Epithelial cell of esophagus (primary cell): ENCODE data around the gene GPR162.

Experiments used
- DNase-seq: peaks from one replicate; pipeline ENCODE4 v3.0.0; 2010; ENCODE audit warnings: low read depth
- H3K4me3 ChIP-seq: 2 replicates; pipeline ENCODE4 v1.5.1; 2011; ENCODE audit warnings: mild to moderate bottlenecking, low read length, control low read depth
- TF ChIP-seq, protein P1 (sequence below): IDR thresholded peaks from 2 replicates; pipeline ENCODE4 v1.5.1; 2011; ENCODE audit warnings: low read depth, mild to moderate bottlenecking, low read length, control low read depth, inconsistent platforms; ENCODE audit not compliant: insufficient read depth; ENCODE audit errors: missing control alignments

The GPR162 gene

DNA sequence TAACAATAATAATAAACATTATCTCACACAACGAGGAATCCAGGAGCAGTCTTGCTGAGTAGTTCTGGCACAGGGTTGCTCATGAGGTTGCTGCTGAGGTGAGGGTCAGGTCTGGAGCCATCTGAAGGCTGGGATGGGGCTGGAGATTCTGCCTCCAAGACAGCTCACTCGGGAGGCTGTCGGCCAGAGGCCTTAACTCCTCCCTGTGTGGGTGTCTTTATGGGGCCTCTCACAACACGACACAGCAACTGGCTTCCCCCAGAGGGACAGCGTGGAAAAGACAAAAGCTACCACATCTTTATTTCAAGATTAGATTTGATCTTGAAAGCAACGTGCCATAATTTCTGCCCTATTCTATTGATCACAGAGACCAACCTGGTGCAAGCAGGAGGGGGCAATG is 39.5 kb upstream of the GPR162 start:
- no peak for DNase-seq
- H3K4me3 ChIP-seq = no peak overlapping the region
- TF ChIP-seq, protein P1, sequence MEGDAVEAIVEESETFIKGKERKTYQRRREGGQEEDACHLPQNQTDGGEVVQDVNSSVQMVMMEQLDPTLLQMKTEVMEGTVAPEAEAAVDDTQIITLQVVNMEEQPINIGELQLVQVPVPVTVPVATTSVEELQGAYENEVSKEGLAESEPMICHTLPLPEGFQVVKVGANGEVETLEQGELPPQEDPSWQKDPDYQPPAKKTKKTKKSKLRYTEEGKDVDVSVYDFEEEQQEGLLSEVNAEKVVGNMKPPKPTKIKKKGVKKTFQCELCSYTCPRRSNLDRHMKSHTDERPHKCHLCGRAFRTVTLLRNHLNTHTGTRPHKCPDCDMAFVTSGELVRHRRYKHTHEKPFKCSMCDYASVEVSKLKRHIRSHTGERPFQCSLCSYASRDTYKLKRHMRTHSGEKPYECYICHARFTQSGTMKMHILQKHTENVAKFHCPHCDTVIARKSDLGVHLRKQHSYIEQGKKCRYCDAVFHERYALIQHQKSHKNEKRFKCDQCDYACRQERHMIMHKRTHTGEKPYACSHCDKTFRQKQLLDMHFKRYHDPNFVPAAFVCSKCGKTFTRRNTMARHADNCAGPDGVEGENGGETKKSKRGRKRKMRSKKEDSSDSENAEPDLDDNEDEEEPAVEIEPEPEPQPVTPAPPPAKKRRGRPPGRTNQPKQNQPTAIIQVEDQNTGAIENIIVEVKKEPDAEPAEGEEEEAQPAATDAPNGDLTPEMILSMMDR = no peak

DNA sequence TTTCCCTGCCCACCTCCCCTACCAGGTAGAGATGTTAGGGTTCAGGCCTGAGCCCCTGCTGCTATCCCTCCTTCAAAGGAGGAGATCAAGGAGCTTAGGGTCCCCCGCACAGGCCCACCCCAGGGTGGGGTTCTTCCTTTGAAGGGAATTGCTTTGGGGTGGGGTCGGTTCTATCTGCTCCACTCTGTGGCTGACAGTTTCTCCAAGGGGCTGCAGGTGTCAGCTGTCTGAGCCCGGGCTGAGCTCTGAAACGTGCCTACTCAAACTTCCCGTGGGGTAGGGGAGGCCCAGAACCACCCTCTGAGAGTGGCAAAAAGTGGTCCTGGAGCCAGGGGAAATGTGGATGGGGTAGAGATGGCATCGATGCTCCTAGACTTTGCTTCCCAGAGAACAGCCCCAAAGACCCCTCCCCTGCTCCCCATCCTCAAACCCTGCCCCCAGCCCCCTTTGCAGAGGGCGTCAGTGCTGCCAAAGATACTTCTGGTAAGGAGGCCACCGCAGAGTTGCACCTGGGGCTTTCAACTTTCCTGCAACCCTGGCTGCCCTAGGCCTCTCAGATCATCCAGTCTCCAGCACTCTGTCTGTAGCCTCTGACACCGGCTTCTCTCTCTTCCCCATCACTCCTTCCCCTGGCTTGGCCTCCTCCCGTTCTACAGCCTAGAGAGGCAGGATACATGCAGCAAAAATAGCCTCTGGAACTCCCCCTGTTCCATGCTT is 38.6 kb upstream of the GPR162 start:
- DNase-seq = no peak
- no peak overlapping the region for H3K4me3 ChIP-seq
- TF ChIP-seq, protein P1 = no peak

DNA sequence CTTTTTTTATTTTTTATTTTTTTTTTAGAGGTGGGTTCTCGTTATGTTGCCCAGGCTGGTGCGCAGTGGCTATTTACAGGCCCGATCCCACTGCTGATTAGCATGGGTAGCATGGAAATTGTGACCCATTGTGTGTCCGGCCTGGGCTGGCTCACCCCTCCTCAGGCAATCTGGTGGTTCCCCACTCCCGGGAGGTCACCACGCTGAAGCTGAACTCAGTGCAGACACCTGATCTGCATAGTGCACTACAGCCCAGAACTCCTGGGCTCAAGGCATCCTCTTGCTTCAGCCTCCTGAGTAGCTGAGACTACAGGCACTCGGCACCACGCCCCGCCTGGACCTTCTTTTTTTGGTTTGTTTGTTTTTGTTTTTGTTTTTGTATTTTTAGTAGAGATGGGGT is 37.8 kb upstream of the GPR162 start:
- H3K4me3 ChIP-seq = no peak overlapping the region
- TF ChIP-seq, protein P1 = no peak
- DNase-seq = no peak

DNA sequence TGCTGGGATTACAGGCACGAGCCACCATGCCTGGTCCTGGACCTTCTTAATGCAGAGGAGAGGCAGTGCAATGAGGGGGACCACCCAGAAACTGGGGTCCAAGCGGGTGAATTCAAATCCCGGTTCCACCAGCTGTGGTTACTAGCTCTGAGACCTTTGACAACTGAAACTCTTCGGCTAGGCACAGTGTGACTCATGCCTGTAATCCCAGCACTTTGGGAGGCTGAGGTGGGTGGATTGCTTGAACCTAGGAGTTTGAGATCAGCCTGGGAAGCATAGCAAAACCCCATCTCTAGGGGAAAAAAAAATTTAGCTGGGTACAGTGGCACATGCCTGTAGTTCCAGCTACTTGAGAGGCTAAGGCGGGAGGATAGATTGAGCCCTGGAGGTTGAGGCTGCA is 37.3 kb upstream of the GPR162 start:
- TF ChIP-seq, protein P1 = no peak
- no peak overlapping the region for H3K4me3 ChIP-seq
- DNase-seq = no peak

DNA sequence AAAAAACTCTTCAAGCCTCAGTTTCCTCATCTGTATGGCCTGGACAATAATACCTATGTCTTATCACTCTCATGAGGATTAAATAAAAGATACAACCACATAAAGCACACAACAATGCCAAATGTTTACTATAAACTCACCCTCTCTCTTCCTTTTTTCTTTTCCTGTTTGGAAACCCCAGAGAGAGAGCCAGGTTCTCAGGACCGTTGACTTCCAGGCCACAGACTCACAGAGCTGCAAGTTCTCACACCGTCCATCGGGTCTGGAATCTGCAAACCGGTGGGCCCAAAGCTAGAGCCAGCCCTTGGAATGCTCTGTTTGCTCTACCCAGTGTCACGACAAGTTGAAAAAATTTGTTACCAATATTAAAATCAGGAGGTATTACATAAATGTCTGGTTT is 36.9 kb upstream of the GPR162 start:
- no peak overlapping the region for H3K4me3 ChIP-seq
- DNase-seq = no peak
- TF ChIP-seq, protein P1 = no peak

DNA sequence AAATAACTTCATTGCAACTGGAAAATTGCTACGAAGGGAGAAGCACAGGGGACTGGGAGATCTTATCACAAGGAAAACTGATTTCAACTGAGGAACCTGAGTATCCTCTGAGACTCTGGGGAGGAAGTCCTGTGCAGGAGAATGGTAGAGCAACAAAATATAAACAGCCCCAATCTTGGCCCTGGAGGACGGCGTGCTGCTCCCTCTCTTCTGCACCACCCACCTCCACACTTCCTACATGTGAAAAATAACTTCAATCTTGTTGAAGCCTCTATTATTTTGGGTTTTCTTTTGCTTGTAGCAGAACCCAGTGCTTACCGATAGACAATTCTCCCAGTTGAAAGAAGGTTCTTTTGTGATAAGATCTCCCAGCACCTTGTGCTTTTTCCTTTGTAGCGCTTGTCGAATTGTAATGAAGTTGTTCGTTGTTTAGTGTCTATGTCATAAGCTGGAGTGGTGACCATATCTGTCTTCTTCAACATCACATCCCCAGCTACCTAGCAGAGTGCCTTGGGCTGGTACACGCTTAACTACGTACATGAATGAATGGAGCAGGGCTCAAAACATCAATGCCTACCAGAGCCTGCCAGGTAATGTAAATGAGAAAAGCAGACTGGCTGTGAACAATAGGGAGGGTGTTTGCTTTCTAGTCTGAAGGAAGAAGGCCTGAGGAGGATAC is 35.1 kb upstream of the GPR162 start:
- no peak for DNase-seq
- TF ChIP-seq, protein P1 = no peak
- H3K4me3 ChIP-seq = no peak overlapping the region
